ENCODE measurements around the gene NEDD1.

DNA sequence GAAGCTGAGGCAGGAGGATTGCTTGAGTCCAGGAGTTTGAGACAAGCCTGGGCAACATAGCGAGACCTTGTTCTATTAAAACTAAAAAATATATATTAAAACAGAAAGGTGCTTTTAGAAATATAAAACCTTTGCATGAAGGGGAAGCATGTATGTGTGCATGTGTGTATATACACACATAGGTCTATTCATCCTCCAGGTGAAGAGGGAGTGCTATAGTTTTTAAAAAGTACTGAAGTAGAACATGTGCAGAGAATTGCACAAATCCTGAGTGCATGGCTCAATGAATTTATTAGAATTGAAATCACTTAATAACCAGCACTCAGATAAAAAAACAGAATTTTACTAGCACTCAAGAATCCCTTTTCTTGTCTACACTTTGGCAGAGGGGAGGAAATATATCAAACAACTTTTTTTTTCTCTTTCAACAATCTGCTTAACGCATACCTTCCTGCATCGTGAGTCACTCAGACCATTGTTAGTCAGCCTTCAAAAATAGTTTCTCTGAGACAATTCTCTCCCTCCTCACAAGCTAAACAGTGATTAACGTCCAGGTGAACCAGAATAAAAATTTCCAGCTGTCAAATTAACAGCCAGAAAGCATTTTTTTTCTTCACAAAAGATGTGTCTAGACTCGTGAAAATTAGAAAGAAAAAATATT lies 17.7 kb upstream of the NEDD1 start:
- TF ChIP-seq, protein P1, sequence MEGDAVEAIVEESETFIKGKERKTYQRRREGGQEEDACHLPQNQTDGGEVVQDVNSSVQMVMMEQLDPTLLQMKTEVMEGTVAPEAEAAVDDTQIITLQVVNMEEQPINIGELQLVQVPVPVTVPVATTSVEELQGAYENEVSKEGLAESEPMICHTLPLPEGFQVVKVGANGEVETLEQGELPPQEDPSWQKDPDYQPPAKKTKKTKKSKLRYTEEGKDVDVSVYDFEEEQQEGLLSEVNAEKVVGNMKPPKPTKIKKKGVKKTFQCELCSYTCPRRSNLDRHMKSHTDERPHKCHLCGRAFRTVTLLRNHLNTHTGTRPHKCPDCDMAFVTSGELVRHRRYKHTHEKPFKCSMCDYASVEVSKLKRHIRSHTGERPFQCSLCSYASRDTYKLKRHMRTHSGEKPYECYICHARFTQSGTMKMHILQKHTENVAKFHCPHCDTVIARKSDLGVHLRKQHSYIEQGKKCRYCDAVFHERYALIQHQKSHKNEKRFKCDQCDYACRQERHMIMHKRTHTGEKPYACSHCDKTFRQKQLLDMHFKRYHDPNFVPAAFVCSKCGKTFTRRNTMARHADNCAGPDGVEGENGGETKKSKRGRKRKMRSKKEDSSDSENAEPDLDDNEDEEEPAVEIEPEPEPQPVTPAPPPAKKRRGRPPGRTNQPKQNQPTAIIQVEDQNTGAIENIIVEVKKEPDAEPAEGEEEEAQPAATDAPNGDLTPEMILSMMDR (conservative IDR thresholded peaks at IDR 0.05 in 1 of 2, IDR thresholded peaks at IDR 0.05 in 1 of 2; ENCODE audit: low read depth in 1 of 2, low read length in 2 of 2) = no peak
- no peak for TF ChIP-seq EZH2 (IDR thresholded peaks at IDR 0.05; ENCODE audit: low read length, missing control alignments)
